GM12878 (cell line): Measurements from ENCODE around the gene CPEB3. TPM values are rescaled to one million over a fixed set of nuclear protein-coding genes. Genes with fewer than 3 reads are reported as not detected.

Source experiments
- ATAC-seq: fragments of 200-7000 bp; cut with Tn5 transposase; 3 replicates; pipeline ENCODE4 v1.9.1; 2020; ENCODE audit warnings: mild to moderate bottlenecking, moderate library complexity
- BruUV-seq: library from RNA; stranded (reverse); fragments of 400-500 nt; replicated peaks from 2 replicates; lab custom pipeline; 2021; lab: Mats Ljungman, UMichigan
- CTCF ChIA-PET: fragments of 300-600 bp; sonication (Branson Sonifier 250); formaldehyde crosslinking; extraction: SDS; loops from one replicate; lab custom pipeline; 2021; ENCODE audit warnings: inconsistent platforms; lab: Yijun Ruan, JAX
- POLR2A ChIA-PET: fragments of 350-600 bp; formaldehyde crosslinking; extraction: SDS; loops from one replicate; lab custom pipeline; 2021; ENCODE audit warnings: inconsistent platforms; lab: Charles Lee
- RAD21 ChIA-PET: fragments of 300-600 bp; sonication (Branson Sonifier 250); formaldehyde crosslinking; loops from one replicate; lab custom pipeline; 2023; ENCODE audit warnings: antibody characterized with exemption; ENCODE audit not compliant: unreplicated experiment; lab: Charles Lee
- SMC1A ChIA-PET: fragments of 300-600 bp; sonication (Branson Sonifier 250); formaldehyde crosslinking; loops from one replicate; lab custom pipeline; 2023; ENCODE audit not compliant: unreplicated experiment, uncharacterized antibody; lab: Charles Lee
- DNase-seq: peaks from one replicate; pipeline ENCODE4 v3.0.0-alpha.2; 2011; ENCODE audit warnings: low read depth, low spot score
- FAIRE-seq: peaks from 3 replicates; lab custom pipeline; 2011; peaks lifted over from hg19 to GRCh38; lab: Jason Lieb, UNC
- H2AFZ ChIP-seq: 2 replicates; pipeline ENCODE4 v1.6.0; 2011; ENCODE audit warnings: low read depth, low read length, control low read depth; ENCODE audit not compliant: control insufficient read depth
- H3K27ac ChIP-seq: 2 replicates; pipeline ENCODE4 v1.5.1; 2011; ENCODE audit warnings: control low read depth; ENCODE audit not compliant: control insufficient read depth, insufficient read depth
- H3K27me3 ChIP-seq, 2 experiments: replicated peaks in 1 of 2; 2 replicates each; pipeline versions ENCODE4 v1.6.0 to v1.6.1; 2011; ENCODE audit warnings: low read length in 1 of 2; ENCODE audit not compliant: control insufficient read depth in 2 of 2, insufficient read depth in 2 of 2
- H3K36me3 ChIP-seq, 2 experiments: 2 replicates each; pipeline ENCODE4 v1.5.1; 2011; ENCODE audit warnings: low read length in 1 of 2; ENCODE audit not compliant: control insufficient read depth in 2 of 2, insufficient read depth in 2 of 2
- H3K4me1 ChIP-seq: 2 replicates; pipeline ENCODE4 v1.6.1; 2011; ENCODE audit warnings: mild to moderate bottlenecking, low read length, moderate library complexity, mixed read lengths; ENCODE audit not compliant: control insufficient read depth, insufficient read depth
- H3K4me2 ChIP-seq: 2 replicates; pipeline ENCODE4 v1.6.0; 2011; ENCODE audit warnings: control low read depth; ENCODE audit not compliant: control insufficient read depth, insufficient read depth
- H3K4me3 ChIP-seq: fragments of 200-600 bp; sonication (generic); 2 replicates; pipeline ENCODE4 v1.5.1; 2016
- H3K79me2 ChIP-seq: 2 replicates; pipeline ENCODE4 v1.6.0; 2011; ENCODE audit warnings: low read length; ENCODE audit not compliant: control insufficient read depth, insufficient read depth
- H3K9ac ChIP-seq: 2 replicates; pipeline ENCODE4 v1.8.0; 2011; ENCODE audit warnings: low read length, control low read depth, mixed read lengths; ENCODE audit not compliant: control insufficient read depth, insufficient read depth
- H3K9me3 ChIP-seq: replicated peaks from 3 replicates; pipeline ENCODE4 v1.5.1; 2011; ENCODE audit warnings: mild to moderate bottlenecking, low read length; ENCODE audit not compliant: control insufficient read depth, insufficient read depth
- H4K20me1 ChIP-seq: 2 replicates; pipeline ENCODE4 v1.6.0; 2011; ENCODE audit not compliant: control insufficient read depth, insufficient read depth
- CHD1 ChIP-seq: IDR thresholded peaks from 2 replicates; pipeline ENCODE4 v1.6.1; 2012; ENCODE audit warnings: low read depth, low read length, improper control_type of control experiment
- CREB1 ChIP-seq: IDR thresholded peaks from 2 replicates; pipeline ENCODE4 v1.6.1; 2012; ENCODE audit warnings: low read depth, mild to moderate bottlenecking, inconsistent platforms
- DPF2 ChIP-seq: fragments of 450-650 bp; IDR thresholded peaks from 2 replicates; pipeline ENCODE4 v1.6.1; 2017; ENCODE audit warnings: mild to moderate bottlenecking
- ESRRA ChIP-seq: IDR thresholded peaks from 2 replicates; pipeline ENCODE4 v1.6.1; 2012; ENCODE audit warnings: mild to moderate bottlenecking, low read length, improper control_type of control experiment
- MEF2A ChIP-seq: IDR thresholded peaks from 2 replicates; pipeline ENCODE4 v1.6.1; 2011; ENCODE audit warnings: low read depth, mild to moderate bottlenecking, low read length, moderate library complexity; ENCODE audit not compliant: insufficient read depth
- MTA3 ChIP-seq: IDR thresholded peaks from 2 replicates; pipeline ENCODE4 v1.6.1; 2012; ENCODE audit warnings: low read length, inconsistent platforms, borderline replicate concordance
- MXI1 ChIP-seq: fragments of 150-350 bp; IDR thresholded peaks from 2 replicates; pipeline ENCODE4 v1.6.1; 2011; ENCODE audit warnings: low read depth, mild to moderate bottlenecking, inconsistent platforms, low read length, improper control_type of control experiment
- POLR2AphosphoS2 ChIP-seq: IDR thresholded peaks from 2 replicates; pipeline ENCODE4 v1.6.1; 2011; ENCODE audit warnings: low read depth, mild to moderate bottlenecking, low read length, improper control_type of control experiment, moderate library complexity
- POLR2AphosphoS5 ChIP-seq: IDR thresholded peaks from 2 replicates; pipeline ENCODE4 v1.6.1; 2011; ENCODE audit warnings: mild to moderate bottlenecking, low read length, inconsistent platforms
- POU2F2 ChIP-seq: IDR thresholded peaks from 3 replicates; pipeline ENCODE4 v1.6.1; 2011; ENCODE audit warnings: low read depth, mild to moderate bottlenecking, low read length, borderline replicate concordance
- RB1 ChIP-seq: fragments of 450-650 bp; formaldehyde crosslinking; IDR thresholded peaks from 2 replicates; pipeline ENCODE4 v1.6.1; 2017; ENCODE audit warnings: mild to moderate bottlenecking, borderline replicate concordance
- RCOR1 ChIP-seq: conservative IDR thresholded peaks from 2 replicates; pipeline ENCODE4 v1.6.1; 2012; ENCODE audit warnings: low read depth, low read length, improper control_type of control experiment
- YY1 ChIP-seq: IDR thresholded peaks from 2 replicates; pipeline ENCODE4 v1.6.1; 2011; ENCODE audit warnings: low read depth, mild to moderate bottlenecking, low read length
- ZNF24 ChIP-seq: fragments of 450-650 bp; IDR thresholded peaks from 2 replicates; pipeline ENCODE4 v1.6.1; 2017; ENCODE audit warnings: antibody characterized with exemption, mild to moderate bottlenecking
- ZSCAN29 ChIP-seq: fragments of 450-650 bp; IDR thresholded peaks from 2 replicates; pipeline ENCODE4 v1.6.1; 2017; ENCODE audit warnings: mild to moderate bottlenecking, moderate library complexity
- WGBS: methylation state at CpG from one replicate; pipeline ENCODE4 v1.1.6; 2016; ENCODE audit warnings: low lambda C conversion rate; ENCODE audit not compliant: insufficient replicate concordance, insufficient coverage; ENCODE audit errors: missing lambda C conversion rate; 5-methylcytosine and 5-hydroxymethylcytosine counted together
- in situ Hi-C: fragments of 300-500 bp; cut with MboI; formaldehyde crosslinking; loops from 9 replicates; pipeline ENCODE4 v1.14.3; 2018; ENCODE audit warnings: mixed read lengths
- intact Hi-C: fragments of 100-400 bp; cut with micrococcal nuclease; formaldehyde crosslinking; loops from one replicate; pipeline ENCODE4 v1.14.2; 2022; ENCODE audit not compliant: unreplicated experiment
- polyA plus RNA-seq, 11 experiments: library from polyadenylated mRNA; depleted of rRNA in 4 of 11; unstranded in 6 of 11; stranded (reverse) in 5 of 11; fragments of >200 nt; fragmentation: Nextera tagmentation in 4 of 11; fragmentation: Illumina TruSeq in 1 of 11; extraction: Ambion mirVana in 4 of 11; extraction: Trizol in 1 of 11; gene quantifications; 1 replicate in 1 of 11; 2 replicates in 10 of 11; pipeline versions ENCODE4 v1.2.1 to v1.2.3, GENCODE V29; 2011 to 2016; ENCODE audit warnings: inconsistent platforms in 2 of 11, missing spikeins in 2 of 11, low read depth in 1 of 11
- total RNA-seq, 4 experiments: library from RNA; depleted of rRNA in 3 of 4; stranded (reverse); fragments of >200 nt in 3 of 4; fragmentation: Illumina TruSeq in 1 of 4; extraction: Trizol in 1 of 4; gene quantifications; 2 replicates each; pipeline versions ENCODE4 v1.2.1 to v1.2.3, GENCODE V29; 2013 to 2021
- TF ChIP-seq, protein P1 (sequence below): IDR thresholded peaks from 2 replicates; pipeline ENCODE4 v1.6.1; 2012; ENCODE audit warnings: low read length, inconsistent platforms
- TF ChIP-seq, protein P2 (sequence below): fragments of 450-650 bp; IDR thresholded peaks from 2 replicates; pipeline ENCODE4 v1.6.1; 2016; ENCODE audit warnings: mild to moderate bottlenecking

Gene CPEB3
- total and polyA plus RNA-seq, 10 of the 15 experiments (the other 5 are each of a cell fraction or from before 2014, with no cell fraction given): 0.50 to 2.3 (median 1.2) TPM

DNA sequence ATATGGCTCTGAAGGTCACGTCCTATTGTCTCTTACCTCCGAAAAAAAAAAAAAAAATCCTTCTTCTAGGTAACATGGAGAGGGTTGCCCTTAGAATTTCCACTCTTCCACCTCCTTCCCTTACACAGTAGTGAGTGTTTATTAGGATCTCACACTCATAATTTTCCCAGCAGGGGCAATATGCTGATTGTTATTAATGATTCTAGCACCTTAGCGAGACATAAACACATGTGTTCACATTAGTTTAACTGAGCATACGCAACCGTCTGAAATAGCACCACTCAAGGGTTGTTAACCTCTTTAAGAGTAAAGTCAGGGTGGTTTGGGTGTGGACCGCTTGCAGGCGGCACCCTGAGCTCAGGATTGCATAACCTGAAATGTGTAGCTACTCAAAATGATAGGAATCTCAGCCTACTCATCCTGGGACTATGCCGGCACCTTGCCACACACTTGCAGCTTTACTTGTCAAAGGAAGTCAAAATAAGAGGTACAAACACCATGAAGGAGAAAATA lies 52.2 kb downstream of the CPEB3 start:
- no peak overlapping the region for H2AFZ ChIP-seq
- no peak overlapping the region for H3K27ac ChIP-seq

DNA sequence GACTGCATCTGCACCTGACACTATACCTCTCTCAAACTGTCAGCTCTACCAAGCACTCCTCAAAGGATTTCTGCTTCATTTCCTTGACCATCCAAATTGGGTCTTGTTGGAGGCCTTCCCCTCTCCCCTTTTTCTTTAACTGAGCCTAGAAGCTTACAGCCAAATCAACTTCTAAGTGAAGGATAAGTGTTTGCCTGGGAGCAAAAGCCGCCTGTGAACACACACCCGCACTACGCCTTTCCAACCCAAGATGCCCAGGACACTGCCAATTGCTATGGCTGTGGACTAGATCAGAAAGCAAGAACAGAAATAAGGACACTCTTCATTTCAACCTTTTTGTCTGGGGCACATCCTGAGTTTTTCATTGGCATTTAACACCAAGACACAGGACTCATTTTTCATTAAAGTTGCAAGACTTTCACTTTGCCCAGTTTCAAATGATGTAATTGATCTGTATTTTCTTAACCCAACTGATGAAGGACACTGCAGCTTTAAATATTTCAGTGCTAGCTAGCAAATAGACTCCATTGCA lies 52.8 kb downstream of the CPEB3 start:
- 0 out of 2 replicates have a peak, but pooled peaks cover 3% of the 10 kb centered on the region for H4K20me1 ChIP-seq
- no peak for FAIRE-seq
- BruUV-seq: TSS peak; percentile 53
- in situ Hi-C loops (no loop called here), intact Hi-C loops (no loop called here)
- H3K4me3 ChIP-seq: no peak overlapping the region
- H3K36me3 ChIP-seq: peaks cover 0 to 2% of the 10 kb centered on the region in 2 experiments; a peak in 1 of 4 replicates
- H3K27ac ChIP-seq: no peak overlapping the region
- ChIA-PET POLR2A (interaction anchor here (0.7 kb wide), 1 partner anchor 57 kb away, joined by 3 read pairs; no protein-coding TSS in a partner anchor), RAD21 (interaction anchor here (0.9 to 2.2 kb wide), 3 partner anchors 52 to 150 kb away, joined by 3 to 11 read pairs (median 4); partner anchors contain the start of genes CPEB3 and MARCHF5), SMC1A (interaction anchor here (0.9 to 1.0 kb wide), 3 partner anchors 52 to 150 kb away, joined by 3 read pairs; no protein-coding TSS in a partner anchor), CTCF (interaction anchor here (0.8 to 0.9 kb wide), 3 partner anchors 24 to 137 kb away, joined by 3 read pairs; no protein-coding TSS in a partner anchor)
- no peak for DNase-seq
- 0 out of 2 replicates have a peak overlapping the region, but pooled peaks have one; percentile 19 for H3K4me2 ChIP-seq
- H3K27me3 ChIP-seq: no peaks in the 10 kb centered on the region
- H2AFZ ChIP-seq: no peak overlapping the region
- H3K4me1 ChIP-seq: peaks cover 6% of the 10 kb centered on the region; the same call in 1 of the 2 replicates
- H3K9me3 ChIP-seq: no peaks in the 10 kb centered on the region
- H3K79me2 ChIP-seq: peaks cover 4% of the 10 kb centered on the region
- 95% methylated on average over 3 of the region's 3 CpGs for WGBS
- ATAC-seq: no peak
- H3K9ac ChIP-seq: no peak overlapping the region
- TF ChIP-seq CREB1 (no peak), POU2F2 (no peak), ZSCAN29 (no peak), MEF2A (no peak), YY1 (no peak), DPF2 (no peak), POLR2AphosphoS5 (no peak), MTA3 (no peak), ZNF24 (no peak), MXI1 (no peak)
- TF ChIP-seq, protein P1, sequence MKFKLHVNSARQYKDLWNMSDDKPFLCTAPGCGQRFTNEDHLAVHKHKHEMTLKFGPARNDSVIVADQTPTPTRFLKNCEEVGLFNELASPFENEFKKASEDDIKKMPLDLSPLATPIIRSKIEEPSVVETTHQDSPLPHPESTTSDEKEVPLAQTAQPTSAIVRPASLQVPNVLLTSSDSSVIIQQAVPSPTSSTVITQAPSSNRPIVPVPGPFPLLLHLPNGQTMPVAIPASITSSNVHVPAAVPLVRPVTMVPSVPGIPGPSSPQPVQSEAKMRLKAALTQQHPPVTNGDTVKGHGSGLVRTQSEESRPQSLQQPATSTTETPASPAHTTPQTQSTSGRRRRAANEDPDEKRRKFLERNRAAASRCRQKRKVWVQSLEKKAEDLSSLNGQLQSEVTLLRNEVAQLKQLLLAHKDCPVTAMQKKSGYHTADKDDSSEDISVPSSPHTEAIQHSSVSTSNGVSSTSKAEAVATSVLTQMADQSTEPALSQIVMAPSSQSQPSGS: no peak
- TF ChIP-seq, protein P2, sequence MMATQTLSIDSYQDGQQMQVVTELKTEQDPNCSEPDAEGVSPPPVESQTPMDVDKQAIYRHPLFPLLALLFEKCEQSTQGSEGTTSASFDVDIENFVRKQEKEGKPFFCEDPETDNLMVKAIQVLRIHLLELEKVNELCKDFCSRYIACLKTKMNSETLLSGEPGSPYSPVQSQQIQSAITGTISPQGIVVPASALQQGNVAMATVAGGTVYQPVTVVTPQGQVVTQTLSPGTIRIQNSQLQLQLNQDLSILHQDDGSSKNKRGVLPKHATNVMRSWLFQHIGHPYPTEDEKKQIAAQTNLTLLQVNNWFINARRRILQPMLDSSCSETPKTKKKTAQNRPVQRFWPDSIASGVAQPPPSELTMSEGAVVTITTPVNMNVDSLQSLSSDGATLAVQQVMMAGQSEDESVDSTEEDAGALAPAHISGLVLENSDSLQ: no peak

More for the DNA sequence above, 52.2 kb downstream of the CPEB3 start:
- 0 out of 2 replicates have a peak, but pooled peaks cover 3% of the 10 kb centered on the region for H4K20me1 ChIP-seq
- no TSS peak for BruUV-seq
- peak overlapping the region; percentile 90; the same call in 1 of the 2 replicates for H3K4me3 ChIP-seq
- ChIA-PET POLR2A (interaction anchor here (0.7 kb wide), 1 partner anchor 57 kb away, joined by 3 read pairs; no protein-coding TSS in a partner anchor), CTCF (interaction anchor here (0.8 to 0.9 kb wide), 2 partner anchors 28 to 138 kb away, joined by 3 read pairs; no protein-coding TSS in a partner anchor), SMC1A (interaction anchor here (0.9 to 1.5 kb wide), 4 partner anchors 27 to 151 kb away, joined by 3 to 4 read pairs (median 3); no protein-coding TSS in a partner anchor), RAD21 (interaction anchor here (0.9 to 2.2 kb wide), 3 partner anchors 52 to 151 kb away, joined by 3 to 11 read pairs (median 4); partner anchors contain the start of genes CPEB3 and MARCHF5)
- no peaks in the 10 kb centered on the region for H3K9me3 ChIP-seq
- intact Hi-C loops: no loop called here
- 98% methylated on average over 8 of the region's 8 CpGs for WGBS
- peaks cover 0 to 2% of the 10 kb centered on the region in 2 experiments; a peak in 1 of 4 replicates for H3K36me3 ChIP-seq
- FAIRE-seq: no peak
- H3K4me1 ChIP-seq: peaks cover 6% of the 10 kb centered on the region; the same call in 1 of the 2 replicates
- DNase-seq: no peak
- ATAC-seq: no peak
- H3K4me2 ChIP-seq: peak overlapping the region; percentile 50
- no peak overlapping the region for H3K9ac ChIP-seq
- H3K79me2 ChIP-seq: peaks cover 4% of the 10 kb centered on the region
- no peak for TF ChIP-seq RCOR1
- no peak for TF ChIP-seq RB1
- TF ChIP-seq ESRRA: peak; percentile 65; the same call in 1 of the 2 replicates
- no peak for TF ChIP-seq CHD1
- no peak for TF ChIP-seq POLR2AphosphoS2
- in situ Hi-C loops: no loop called here
- no peaks in the 10 kb centered on the region; a peak in 1 of 4 replicates for H3K27me3 ChIP-seq
